PC-9 (cell line): Measurements from ENCODE around the gene MAPT.
"Not testable (repeated sequence)": the region's sequence is repeated elsewhere in the genome, so short reads cannot be mapped to it uniquely, and the experiment has no call there.

Experiments used
- EZH2 ChIP-seq: fragments of 200-600 bp; sonication (generic); IDR thresholded peaks from 2 replicates; pipeline ENCODE4 v1.8.0; 2017; ENCODE audit warnings: antibody characterized with exemption, low read depth
- TF ChIP-seq, protein P1 (sequence below): fragments of 200-600 bp; sonication (generic); conservative IDR thresholded peaks from 2 replicates; pipeline ENCODE4 v1.6.1; 2017; ENCODE audit warnings: mixed run types, antibody characterized with exemption, mild to moderate bottlenecking, moderate library complexity

- TF ChIP-seq, protein P1, sequence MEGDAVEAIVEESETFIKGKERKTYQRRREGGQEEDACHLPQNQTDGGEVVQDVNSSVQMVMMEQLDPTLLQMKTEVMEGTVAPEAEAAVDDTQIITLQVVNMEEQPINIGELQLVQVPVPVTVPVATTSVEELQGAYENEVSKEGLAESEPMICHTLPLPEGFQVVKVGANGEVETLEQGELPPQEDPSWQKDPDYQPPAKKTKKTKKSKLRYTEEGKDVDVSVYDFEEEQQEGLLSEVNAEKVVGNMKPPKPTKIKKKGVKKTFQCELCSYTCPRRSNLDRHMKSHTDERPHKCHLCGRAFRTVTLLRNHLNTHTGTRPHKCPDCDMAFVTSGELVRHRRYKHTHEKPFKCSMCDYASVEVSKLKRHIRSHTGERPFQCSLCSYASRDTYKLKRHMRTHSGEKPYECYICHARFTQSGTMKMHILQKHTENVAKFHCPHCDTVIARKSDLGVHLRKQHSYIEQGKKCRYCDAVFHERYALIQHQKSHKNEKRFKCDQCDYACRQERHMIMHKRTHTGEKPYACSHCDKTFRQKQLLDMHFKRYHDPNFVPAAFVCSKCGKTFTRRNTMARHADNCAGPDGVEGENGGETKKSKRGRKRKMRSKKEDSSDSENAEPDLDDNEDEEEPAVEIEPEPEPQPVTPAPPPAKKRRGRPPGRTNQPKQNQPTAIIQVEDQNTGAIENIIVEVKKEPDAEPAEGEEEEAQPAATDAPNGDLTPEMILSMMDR = not testable (repeated sequence)
- not testable (repeated sequence) for TF ChIP-seq EZH2
Observed at GRCh38 chr17:46006082-46006481, 111.7 kb downstream of the MAPT start.
